Hypothalamus (tissue), 51 donors: ENCODE results near the gene RAB7B.
A peak's percentile ranks its signal among the peaks of the same experiment; 100 is the strongest.

Source experiments
- DNase-seq, 51 donors: peaks; one replicate each; lab custom pipeline; 2025; lab: John Stamatoyannopoulos, UW

Gene RAB7B

GRCh38 chr1:205951746-205952145 is 51.4 kb downstream of the RAB7B start:
- DNase-seq: no peak

GRCh38 chr1:205950826-205951549 is 52.2 kb downstream of the RAB7B start:
- no peak for DNase-seq

GRCh38 chr1:205950280-205950679 is 52.9 kb downstream of the RAB7B start:
- peak in 41 of 51 donors; percentile 18 to 87 (median 60) for DNase-seq

- DNase-seq: no peak
Observed at GRCh38 chr1:205949753-205950152, 53.4 kb downstream of the RAB7B start.

GRCh38 chr1:205948886-205949285 is 54.3 kb downstream of the RAB7B start:
- DNase-seq: no peak

- DNase-seq: no peak
Observed at GRCh38 chr1:205948039-205948438, 55.2 kb downstream of the RAB7B start.

- no peak for DNase-seq
Observed at GRCh38 chr1:205947024-205947423, 56.2 kb downstream of the RAB7B start.

- DNase-seq: no peak
Observed at GRCh38 chr1:205945069-205945468, 58.1 kb downstream of the RAB7B start.

GRCh38 chr1:205944525-205944924 is 58.7 kb downstream of the RAB7B start:
- no peak for DNase-seq

- DNase-seq: no peak
Observed at GRCh38 chr1:205943245-205943644, 60.0 kb downstream of the RAB7B start, which contains the start of gene SLC26A9. Gene SLC26A9, minus strand, starts transcription at chr1:205943456. Its CDS starts 7,636 bp downstream, at chr1:205935820.

GRCh38 chr1:205942631-205943159 is 60.5 kb downstream of the RAB7B start:
- no peak for DNase-seq

GRCh38 chr1:205940710-205941109 is 62.5 kb downstream of the RAB7B start:
- no peak for DNase-seq

GRCh38 chr1:205939690-205940330 is 63.4 kb downstream of the RAB7B start:
- DNase-seq: no peak

GRCh38 chr1:205938682-205939081 is 64.5 kb downstream of the RAB7B start:
- DNase-seq: no peak

GRCh38 chr1:205936846-205937586 is 66.2 kb downstream of the RAB7B start:
- DNase-seq: no peak

- DNase-seq: no peak
Observed at GRCh38 chr1:205936311-205936710, 66.9 kb downstream of the RAB7B start.

GRCh38 chr1:205935869-205936268 is 67.3 kb downstream of the RAB7B start:
- DNase-seq: no peak

GRCh38 chr1:205934788-205935187 is 68.4 kb downstream of the RAB7B start:
- DNase-seq: no peak

- peak in 29 of 51 donors; percentile 10 to 82 (median 39) for DNase-seq
Observed at GRCh38 chr1:205933671-205934618, 69.2 kb downstream of the RAB7B start.

- no peak for DNase-seq
Observed at GRCh38 chr1:205932776-205933175, 70.4 kb downstream of the RAB7B start.
